ENCODE measurements around the gene UBE3A.
"Not testable (repeated sequence)": the region's sequence is repeated elsewhere in the genome, so short reads cannot be mapped to it uniquely, and the experiment has no call there.

The UBE3A gene

DNA sequence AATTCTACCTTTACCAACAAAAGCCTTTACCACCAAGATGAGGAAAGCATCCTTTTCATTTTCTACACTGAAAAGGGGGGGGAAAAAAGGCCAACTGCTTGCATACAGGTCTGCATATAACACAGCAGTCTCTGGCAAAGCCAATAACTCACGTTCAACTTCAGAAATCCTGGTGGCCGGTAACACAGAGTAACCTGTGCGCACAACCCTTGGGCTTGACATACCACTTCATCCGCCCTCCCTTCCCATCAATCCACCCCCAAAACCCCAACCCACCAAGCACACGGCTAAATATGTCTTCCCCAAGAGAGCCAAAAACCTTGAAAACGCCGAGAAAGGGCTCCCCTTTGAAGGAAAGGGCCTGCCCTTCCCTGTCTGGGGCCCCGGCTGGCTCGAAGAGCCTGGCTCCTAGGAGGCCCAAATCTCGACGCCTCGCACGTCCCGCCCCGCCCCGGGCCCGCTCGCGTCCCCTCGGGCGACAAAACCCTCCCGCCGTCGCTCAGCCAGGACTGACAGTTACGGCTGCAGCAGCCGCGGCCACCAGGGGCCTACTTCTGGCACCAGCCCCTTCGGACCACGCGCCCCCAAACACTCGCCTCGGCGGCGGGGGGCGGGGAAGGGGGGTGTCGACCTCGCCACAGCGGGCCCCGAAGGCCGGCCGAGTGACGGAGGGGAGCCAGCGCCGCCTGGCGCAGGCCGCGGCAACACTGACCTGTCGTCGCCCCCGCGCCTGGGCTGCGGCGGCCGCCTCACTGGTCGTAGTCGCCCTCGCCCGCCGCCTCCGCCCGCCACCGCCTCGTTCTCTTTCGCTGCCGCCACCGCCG lies 835 bp downstream of the UBE3A start:
- no peak for DNase-seq

DNA sequence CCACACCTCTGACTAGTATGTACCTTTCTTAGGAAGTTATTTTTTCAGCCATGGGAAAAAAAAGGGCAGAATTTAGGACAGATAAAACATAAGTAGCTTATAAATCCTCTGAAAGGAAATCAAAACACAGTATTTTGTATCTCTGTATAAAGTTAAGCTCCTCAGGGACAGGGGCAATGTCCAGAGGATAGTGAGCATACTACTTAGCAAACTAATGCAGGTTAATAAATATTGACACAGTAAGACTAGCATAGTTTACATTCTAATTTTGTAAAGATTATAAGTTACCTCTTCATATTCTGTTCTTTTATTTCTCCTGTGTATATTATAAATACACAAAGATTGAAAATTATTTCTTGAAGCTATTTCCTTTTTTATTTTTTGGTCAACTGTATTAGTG lies 2.1 kb downstream of the UBE3A start:
- DNase-seq: no peak

DNA sequence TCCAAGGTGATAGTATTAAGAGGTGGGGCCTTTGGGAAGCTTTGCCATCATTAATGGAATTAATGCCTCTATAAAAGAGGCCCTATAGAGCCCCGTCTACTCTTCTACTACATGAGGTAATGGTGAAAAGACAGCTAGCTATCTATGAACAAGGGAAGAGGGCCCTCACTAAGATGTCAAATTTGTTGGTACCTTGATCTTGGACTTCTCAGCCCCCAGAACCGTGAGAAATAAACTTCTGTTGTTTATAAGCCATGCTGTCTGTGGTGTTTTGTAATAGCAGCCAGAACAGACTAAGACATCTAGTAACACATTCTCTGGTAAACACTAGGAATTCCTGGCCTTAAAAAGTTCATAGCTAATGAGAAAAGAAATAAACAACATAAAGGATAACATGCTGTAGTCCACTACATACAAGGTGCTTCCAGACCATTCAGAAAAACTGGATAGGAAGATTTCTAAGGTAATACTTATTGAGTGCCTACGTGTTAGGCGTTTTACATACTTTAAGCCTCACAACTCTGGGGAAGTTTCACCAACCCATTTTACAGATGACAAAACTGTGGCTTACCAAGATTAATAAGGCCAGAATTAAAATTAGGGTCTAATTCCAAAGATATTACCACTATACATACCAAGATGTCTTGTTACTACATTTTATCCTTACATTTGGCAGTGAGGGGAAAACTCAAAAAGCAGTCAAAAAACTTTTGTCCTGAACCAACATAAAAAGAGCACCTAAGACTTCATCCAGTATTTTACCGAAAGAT lies 3.2 kb downstream of the UBE3A start:
- no peak for DNase-seq

DNA sequence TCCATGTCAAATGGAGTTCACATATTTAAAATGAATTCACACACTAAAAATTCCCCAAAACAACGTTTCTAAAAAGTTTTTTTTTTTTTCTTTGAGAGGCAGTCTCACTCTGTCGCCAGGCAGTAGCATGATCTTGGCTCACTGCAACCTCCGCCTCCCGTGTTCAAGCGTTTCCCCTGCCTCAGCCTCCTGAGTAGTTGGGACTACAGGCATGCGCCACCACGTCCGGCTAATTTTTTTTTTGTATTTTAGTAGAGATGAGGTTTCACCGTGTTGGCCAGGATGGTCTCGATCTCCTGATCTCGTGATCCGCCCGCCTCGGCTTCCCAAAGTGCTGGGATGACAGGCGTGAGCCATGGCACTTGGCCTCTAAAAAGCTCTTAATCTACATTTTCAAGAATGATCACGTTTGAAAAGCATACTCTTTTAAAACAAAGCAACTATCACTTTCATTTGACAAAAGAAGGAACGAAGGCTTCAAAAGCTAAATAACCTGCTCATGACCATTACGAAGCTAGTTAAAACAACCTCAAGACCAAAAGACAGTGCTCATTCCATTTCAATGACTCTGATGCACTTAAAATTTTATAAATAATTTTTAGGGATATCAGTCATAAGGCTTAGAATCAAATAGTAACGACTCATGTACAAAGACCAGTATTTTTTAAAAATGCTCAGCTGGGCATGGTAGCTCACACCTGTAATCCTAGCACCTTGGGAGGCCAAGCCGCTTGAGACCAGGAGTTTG lies 5.5 kb downstream of the UBE3A start:
- DNase-seq: no peak

DNA sequence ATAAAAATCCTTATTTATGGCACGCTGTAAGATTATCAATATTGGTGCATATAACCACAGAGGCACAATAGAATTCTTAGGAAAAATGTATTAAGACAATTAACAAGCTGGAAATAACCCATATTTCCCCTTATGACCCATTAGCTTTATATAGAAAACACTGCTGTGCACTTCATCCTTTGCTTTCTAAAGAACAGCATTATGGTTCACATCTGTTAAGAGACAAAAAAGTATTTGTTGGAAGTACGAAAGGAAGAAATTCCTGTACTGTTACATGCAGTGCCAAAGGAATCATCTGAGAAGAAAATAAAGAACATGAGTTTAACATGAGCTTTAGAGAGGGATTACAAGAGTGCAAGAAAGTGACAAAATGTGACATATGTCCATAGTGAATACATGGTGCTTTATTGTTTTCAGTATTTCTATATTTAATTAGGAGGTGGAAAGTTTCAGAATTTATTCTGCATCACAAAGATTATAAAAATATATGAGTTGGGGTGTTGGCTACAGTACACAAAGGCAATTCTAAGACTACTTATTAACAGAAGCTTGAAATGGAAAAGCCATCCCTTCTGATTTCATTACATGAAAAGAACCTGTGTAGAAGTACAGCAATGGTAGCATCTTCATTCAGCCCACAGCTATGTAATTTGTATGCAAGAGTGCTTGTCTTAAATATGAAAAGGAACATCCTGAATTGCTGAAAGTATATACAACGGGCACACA lies 6.8 kb downstream of the UBE3A start:
- DNase-seq: no peak

DNA sequence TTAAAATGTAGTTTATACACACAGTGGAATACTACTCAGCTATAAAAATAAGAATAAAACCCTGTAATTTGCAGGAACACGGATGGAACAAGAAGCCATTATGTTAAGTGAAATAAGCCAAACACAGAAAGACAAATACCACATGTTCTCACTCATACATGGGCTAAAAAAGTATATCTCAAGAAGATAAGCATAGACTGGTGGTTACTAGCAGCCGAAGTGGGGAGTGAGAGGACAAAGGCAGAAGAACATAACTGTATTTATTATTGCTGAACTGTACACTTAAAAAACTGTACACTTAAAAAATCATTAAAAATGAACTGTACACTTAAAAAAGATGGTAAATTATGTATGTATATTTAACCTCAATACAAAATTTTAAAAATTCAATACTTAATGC lies 11.0 kb downstream of the UBE3A start:
- DNase-seq: no peak

DNA sequence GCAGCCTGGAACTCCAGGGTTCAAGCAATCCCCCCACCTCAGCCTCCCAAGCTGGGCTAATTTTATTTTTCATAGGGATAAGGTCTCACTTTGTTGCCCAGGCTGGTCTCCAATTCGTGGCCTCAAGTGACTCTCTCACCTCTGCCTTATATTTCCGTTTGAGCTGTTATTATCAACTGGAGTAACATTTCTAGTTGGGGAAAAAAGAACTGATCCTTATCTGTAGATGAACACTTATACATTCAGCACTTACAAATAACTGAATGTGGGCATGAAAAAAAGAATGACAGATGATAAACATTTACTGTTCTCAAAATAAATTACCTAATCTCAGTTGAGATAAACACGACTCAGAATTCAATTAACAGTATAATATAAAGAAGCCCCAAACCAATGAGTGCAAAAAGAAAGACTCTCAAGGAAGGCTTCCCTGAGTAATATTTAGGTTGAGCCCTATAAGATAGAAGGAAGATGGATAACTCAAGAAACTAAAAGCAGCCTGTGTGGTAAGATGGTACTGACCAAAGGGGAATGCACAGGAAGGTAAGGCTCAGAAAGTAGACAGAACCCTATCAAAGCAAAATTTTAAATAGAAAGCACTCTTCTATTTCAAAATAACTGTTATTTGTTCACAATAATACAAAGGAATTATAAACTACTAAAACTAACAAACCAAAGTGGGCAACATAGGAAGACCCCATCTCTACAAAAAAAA lies 11.8 kb downstream of the UBE3A start:
- no peak for DNase-seq

DNA sequence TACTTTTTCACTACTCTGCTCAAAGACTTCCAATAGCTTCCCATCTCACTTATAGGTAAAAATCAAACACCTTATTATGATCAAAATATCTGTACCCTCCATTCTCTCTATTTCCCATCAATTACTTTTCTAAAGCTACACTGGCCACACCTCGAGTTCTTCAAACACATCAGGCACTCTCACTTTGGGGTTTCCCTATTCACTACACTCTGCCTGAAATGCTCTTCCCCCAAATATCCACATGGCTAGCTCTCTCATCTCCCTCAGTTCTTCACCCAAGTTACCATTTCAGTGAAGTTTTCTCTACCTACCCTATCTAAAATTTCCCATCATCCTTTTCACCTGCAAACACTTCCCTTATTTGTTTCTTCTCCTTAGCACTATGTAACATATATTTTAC lies 14.8 kb downstream of the UBE3A start:
- DNase-seq: no peak

DNA sequence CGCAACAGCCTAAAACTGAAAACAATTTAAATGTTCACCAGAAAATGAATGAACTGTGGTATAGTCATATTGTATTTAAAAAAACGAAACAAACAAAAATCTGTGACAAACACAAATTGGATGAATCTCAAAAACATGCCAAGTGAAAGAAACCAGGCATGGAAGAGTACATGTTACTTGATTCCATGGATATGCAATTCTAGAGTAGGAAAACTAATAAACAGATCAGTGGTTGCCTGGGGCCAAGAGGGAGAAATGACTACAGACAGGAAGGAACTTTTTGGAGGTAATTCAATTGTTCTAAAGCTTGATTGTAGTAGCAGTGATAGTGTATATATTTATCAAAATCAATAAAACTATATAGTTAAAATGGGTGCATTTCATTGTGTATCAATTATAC lies 16.8 kb downstream of the UBE3A start:
- no peak for DNase-seq

DNA sequence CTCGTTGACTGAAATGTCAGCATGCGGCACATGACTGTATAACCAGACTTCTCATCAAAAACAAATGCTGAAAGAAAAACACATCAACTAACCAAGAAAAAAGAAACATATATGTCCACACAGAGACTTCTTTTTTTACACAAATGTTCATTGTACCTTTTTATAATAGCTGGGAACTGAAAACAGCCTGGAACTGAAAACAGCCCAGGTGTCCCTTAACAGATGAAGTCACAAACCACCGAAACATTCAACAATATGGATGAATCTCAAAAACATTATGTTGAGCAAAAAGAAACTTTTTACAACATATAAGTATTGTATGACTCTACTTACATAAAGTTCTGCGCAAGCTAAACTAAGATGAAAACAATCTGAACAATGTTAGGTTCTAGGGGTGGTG lies 20.6 kb downstream of the UBE3A start:
- DNase-seq: no peak

DNA sequence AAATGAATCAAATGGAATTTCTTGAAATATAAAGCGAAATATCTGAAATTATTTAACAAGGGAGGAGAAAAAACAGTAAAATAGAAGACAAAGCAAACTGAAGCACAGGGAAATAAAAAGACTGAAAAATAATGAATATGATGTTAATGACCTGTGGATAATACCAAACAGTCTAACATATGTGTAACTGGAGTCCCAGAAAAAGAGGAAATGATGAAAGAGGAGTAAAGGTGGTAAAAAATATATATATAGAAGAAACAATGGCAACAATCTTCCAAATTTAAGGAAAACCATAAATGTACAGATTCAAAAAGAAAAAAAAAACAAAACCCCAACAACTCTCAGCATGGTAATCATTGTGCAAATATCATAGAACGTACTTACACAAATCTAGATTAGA lies 21.2 kb downstream of the UBE3A start:
- DNase-seq: no peak

DNA sequence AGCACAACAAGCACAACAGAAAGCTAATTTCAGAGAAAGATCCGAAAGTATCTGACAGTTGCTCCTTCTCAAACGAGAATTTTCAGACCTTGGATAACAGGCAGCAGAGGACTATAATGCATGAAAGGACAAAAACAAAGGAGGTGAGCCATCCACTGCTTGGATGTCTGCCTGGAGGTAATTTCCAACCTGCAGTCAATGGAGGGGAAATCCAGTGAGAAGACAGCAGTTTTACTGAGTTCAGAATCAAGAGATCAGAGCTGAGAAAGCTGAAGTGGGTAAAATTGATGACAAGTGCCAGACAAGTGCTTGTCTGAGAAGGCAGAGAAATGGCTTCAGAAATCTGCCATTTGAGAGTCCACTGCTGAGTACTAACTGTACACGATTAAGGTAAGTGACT lies 22.1 kb downstream of the UBE3A start:
- no peak for DNase-seq

DNA sequence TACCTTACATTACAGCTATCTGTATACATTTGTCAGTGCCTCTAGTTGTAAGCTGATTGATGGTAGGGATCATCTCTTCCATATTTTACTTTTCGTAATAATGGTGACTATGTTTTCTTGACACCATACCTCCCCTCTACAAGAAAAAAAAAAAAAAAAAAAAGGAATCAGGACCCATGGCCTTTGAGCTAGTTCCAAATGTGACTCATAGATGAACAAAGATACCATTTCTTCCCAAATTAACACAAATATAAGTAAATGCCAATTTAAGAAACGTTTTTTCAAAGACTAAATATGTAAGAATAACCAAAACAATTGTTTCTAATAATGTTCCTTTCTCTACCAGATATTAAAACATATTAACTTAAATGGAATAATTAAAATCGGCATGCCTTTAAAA lies 23.1 kb downstream of the UBE3A start:
- DNase-seq: no peak

DNA sequence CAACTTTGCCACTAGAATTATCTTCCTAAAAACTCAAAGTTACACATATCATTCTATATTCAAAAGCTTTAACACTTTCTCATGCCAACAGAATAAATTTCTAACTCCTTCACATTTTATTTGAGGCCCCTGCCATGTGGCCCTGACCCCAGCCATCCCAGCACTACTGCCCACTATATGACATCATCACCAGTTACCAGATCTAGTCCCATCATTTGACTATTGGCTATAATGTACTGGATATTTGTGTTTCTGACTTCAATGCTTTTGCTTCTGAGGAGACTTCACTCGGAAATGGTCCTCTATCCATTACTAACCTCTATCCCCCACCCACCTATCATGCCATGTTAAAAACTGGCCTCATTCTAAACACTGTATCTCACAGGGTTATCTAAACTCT lies 23.6 kb downstream of the UBE3A start:
- no peak for DNase-seq

DNA sequence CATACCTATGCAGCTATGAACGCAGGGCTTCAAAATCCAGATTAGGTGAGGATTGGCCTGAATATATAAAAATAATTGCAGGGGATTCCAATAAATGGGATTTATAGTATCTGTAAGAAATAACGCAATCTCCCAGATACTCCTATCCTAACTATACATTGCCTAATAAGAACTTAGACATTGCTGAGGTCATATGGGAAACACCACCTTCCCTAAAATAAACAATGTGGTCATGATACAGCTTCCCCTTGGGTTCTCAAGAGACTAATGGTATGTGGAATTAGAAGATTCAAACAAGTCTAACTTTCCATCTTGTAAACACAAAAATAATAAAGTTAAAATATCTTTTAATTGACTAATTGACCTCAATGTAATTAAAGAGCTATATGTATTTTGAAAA lies 28.2 kb downstream of the UBE3A start:
- no peak for DNase-seq

DNA sequence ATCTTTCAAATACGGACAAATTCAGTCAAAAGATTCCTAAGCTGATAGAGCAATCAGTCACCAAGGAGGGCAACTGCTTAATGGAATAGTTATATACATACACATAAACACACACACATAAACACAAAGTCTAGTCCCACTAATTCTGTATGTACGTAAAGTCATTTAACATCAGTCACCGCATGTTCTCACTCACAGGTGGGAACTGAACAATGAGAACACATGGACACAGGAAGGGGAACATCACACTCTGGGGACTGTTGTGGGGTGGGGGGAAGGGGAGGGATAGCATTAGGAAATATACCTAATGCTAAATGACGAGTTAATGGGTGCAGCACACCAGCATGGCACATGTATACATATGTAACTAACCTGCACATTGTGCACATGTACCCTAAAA lies 29.1 kb downstream of the UBE3A start:
- DNase-seq: not testable (repeated sequence)

DNA sequence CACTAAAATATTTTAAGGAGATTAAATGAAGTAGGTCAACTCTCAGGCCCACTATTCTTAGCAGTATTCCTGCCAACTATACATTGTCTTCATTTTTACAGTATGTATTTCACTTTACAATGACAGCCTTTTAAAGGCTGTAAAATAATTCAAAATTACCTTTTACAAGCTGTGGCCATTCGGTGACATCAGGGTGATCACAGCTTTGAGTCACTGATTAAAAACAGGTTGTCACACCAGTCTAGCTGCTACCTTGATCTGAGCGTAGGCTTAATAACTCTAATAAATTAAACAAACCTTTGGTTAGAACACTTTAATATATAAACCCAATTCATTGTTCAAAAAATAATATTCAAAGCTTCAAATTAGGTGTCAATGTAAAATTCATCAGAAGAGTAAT lies 29.9 kb downstream of the UBE3A start:
- no peak for DNase-seq

DNA sequence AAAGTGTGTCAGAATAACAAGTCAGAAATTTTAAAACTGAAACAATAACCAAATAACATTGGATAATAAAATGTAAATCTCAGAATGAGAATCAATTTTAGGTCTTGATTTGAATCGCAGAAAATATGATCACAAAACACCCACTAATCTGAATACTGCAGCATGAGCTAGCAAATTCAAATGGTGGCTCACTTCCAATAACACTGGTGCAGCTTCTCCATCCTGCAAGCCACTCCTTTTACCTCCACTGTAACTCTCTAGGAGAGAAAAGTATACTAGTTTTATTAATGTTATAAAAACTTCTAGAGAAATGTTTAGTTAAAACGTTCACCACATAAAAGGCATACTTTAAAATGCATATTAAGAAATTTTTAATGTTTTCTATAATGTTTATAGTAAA lies 30.4 kb downstream of the UBE3A start:
- no peak for DNase-seq

DNA sequence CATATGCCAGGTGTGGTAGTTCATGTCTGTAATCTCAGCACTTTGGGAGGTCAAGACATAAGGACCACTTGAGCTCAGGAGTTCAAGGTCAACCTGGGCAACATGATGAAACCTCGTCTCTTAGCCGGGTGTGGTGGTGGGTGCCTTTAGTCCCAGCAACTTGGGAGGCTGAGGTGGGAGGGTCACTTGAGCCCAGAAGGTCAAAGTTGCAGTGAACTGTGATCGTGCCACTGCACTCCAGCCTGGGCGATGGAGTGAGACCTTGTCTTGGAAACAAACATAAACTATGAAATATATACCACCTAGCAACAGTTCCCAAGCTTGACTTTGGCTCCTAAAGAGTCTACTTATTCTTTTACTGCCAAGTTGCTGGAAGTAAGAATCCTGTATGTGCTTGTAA lies 30.9 kb downstream of the UBE3A start:
- DNase-seq: no peak

DNA sequence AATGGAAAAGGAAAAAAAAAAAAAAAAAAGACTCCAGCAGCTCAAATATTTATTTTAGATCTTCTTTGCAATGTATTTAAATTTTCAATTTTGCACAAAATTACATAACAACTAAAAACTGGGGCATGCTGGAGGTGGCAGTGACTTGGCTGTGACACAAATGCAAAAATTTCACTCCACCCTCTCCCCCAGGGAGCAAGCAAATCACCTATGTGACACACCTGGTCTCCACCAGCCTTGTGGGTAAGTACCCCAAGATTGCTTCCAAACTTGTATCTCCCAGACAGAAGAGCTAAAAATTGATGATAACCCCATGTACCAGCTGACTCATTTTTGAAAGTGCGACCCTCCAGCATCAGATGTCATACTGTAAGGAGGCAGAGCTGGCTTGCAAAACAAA lies 32.0 kb downstream of the UBE3A start:
- DNase-seq: no peak

DNA sequence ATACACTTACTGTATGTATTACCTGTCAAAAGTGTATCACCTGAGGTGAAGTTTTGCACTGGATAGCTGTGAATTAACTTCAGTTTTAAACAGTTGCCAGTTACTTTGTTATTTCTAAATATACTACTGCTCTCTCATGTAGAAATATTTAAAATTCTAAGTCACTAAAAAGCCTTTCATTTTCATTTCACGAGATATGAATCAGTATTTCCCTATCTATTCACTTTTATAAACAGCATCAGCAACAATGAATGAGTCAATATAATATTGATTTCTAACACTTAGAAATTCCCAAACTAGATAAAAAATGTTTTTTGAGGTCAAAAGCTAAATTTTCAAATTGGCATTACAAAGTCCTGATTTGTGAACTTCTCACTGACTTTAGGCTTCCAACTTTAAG lies 32.6 kb downstream of the UBE3A start:
- no peak for DNase-seq

DNA sequence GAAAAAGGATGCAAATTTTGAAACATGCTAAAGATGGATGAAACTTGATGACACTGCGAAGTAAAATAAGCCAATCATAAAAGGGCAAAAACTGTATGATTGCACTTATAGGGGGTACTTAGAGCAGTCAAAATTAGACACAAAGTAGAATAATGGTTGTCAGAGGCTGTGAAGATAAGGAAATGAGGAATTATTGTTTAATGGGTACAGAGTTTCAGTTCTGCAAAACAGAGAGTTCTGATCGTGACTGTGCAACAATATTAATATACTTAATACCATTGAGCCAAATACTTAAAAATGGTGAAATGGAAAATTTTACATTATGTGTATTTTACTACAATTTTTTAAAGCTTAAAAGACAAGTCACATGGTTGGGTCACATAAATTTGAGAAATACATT lies 35.1 kb downstream of the UBE3A start:
- no peak for DNase-seq

DNA sequence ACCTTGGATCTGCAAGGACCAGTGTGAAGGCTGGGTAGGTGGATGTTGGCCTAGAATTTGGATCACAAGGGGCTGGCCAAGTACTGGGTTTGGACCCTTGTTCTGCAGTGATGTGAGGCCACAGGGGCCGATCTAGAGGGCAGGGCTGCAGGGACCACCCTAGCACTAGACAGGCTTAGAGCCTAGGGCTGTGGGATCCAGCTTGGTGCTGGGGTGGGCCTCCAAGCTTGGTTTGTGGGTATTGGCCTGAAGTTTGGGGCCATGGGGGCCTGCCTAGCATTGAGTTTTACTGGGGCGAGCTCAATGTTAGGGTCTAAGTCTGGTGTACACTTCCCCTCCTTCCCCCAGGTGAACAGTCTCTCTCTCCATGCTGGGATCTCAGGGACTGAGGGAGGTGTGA lies 36.5 kb downstream of the UBE3A start:
- DNase-seq: no peak

All from NCI-H446 treated with DMSO at 0.1 percent for 48 hours (cell line).